RWPE2 (cell line): Measurements from ENCODE around the gene GPR62.

Experiments
- ATAC-seq: fragments of 200-7000 bp; cut with Tn5 transposase; 3 replicates; pipeline ENCODE4 v1.9.1; 2021; ENCODE audit warnings: low read depth
- DNase-seq: peaks from one replicate; pipeline ENCODE4 v3.0.0-alpha.2; 2020; ENCODE audit warnings: low spot score
- H3K27ac ChIP-seq: fragments of 450-650 bp; 2 replicates; pipeline ENCODE4 v1.5.1; 2017; ENCODE audit warnings: mild to moderate bottlenecking; ENCODE audit not compliant: poor library complexity, severe bottlenecking
- H3K27me3 ChIP-seq: fragments of 250-450 bp; sonication (Bioruptor Pico); 2 replicates; pipeline ENCODE4 v1.5.1; 2021; ENCODE audit warnings: mild to moderate bottlenecking, moderate library complexity; ENCODE audit not compliant: insufficient read depth, poor library complexity, severe bottlenecking
- H3K36me3 ChIP-seq: fragments of 250-450 bp; sonication (Bioruptor Pico); 2 replicates; pipeline ENCODE4 v1.5.1; 2020; ENCODE audit warnings: low read depth, mild to moderate bottlenecking, moderate library complexity
- H3K4me1 ChIP-seq: fragments of 250-450 bp; sonication (Bioruptor Pico); 2 replicates; pipeline ENCODE4 v1.5.1; 2021; ENCODE audit warnings: mild to moderate bottlenecking, moderate library complexity; ENCODE audit not compliant: insufficient read depth, poor library complexity, severe bottlenecking
- H3K4me3 ChIP-seq: fragments of 250-450 bp; sonication (Bioruptor Pico); 2 replicates; pipeline ENCODE4 v1.5.1; 2021; ENCODE audit warnings: mild to moderate bottlenecking, moderate library complexity; ENCODE audit not compliant: severe bottlenecking
- H3K9me3 ChIP-seq: fragments of 250-450 bp; sonication (Bioruptor Pico); 2 replicates; pipeline ENCODE4 v1.5.1; 2021; ENCODE audit warnings: mild to moderate bottlenecking, moderate library complexity; ENCODE audit not compliant: severe bottlenecking
- CTCF ChIP-seq: fragments of 450-650 bp; IDR thresholded peaks from one replicate; pipeline ENCODE4 v1.5.1; 2017; ENCODE audit warnings: mild to moderate bottlenecking, moderate library complexity; ENCODE audit not compliant: poor library complexity, severe bottlenecking

The GPR62 gene

GRCh38 chr3:51994530-51994929, 39.3 kb downstream of the GPR62 start:
- H3K27ac ChIP-seq: peak overlapping the region; percentile 83
- DNase-seq: no peak
- peaks cover 17% of the 10 kb centered on the region for H3K4me1 ChIP-seq
- ATAC-seq: no peak
- TF ChIP-seq CTCF: no peak
- peak overlapping the region; percentile 86 for H3K4me3 ChIP-seq
- H3K9me3 ChIP-seq: no peaks in the 10 kb centered on the region
- no peaks in the 10 kb centered on the region for H3K27me3 ChIP-seq
- H3K36me3 ChIP-seq: peaks cover 44% of the 10 kb centered on the region

- H3K9me3 ChIP-seq: no peaks in the 10 kb centered on the region
- H3K4me3 ChIP-seq: peak within 1 kb of the TSS; percentile 86
- no peak for TF ChIP-seq CTCF
- peaks cover 17% of the 10 kb centered on the region for H3K4me1 ChIP-seq
- H3K27me3 ChIP-seq: no peaks in the 10 kb centered on the region
- ATAC-seq (peak; percentile 76), DNase-seq (peak; percentile 86)
- peaks cover 44% of the 10 kb centered on the region for H3K36me3 ChIP-seq
- peak within 1 kb of the TSS; percentile 83 for H3K27ac ChIP-seq
Measured at GRCh38 chr3:51995346-51996163, 40.4 kb downstream of the GPR62 start, which contains the start of gene RPL29. TSS of gene RPL29 (minus strand) at chr3:51995895. CDS start at chr3:51995461, 434 bp downstream.

GRCh38 chr3:51997172-51997571, 42.0 kb downstream of the GPR62 start:
- no peak for TF ChIP-seq CTCF
- Histone ChIP-seq H3K27ac (peak overlapping the region; percentile 24), H3K9me3 (no peaks in the 10 kb centered on the region), H3K4me1 (peaks cover 17% of the 10 kb centered on the region), H3K4me3 (no peak overlapping the region), H3K27me3 (no peaks in the 10 kb centered on the region), H3K36me3 (peaks cover 33% of the 10 kb centered on the region)
- no peak for ATAC-seq
- no peak for DNase-seq

GRCh38 chr3:51997935-51998596, 42.9 kb downstream of the GPR62 start:
- Histone ChIP-seq H3K4me1 (peaks cover 17% of the 10 kb centered on the region), H3K27me3 (no peaks in the 10 kb centered on the region), H3K36me3 (peaks cover 24% of the 10 kb centered on the region), H3K4me3 (no peak overlapping the region), H3K27ac (peak overlapping the region; percentile 24), H3K9me3 (no peaks in the 10 kb centered on the region)
- no peak for TF ChIP-seq CTCF
- peak; percentile 62 for ATAC-seq
- DNase-seq: no peak
